Bronchial epithelial cell (primary cell): Measurements from ENCODE around the gene RBMS1. TPM values are rescaled to one million over a fixed set of nuclear protein-coding genes. Genes with fewer than 3 reads are reported as not detected.

Experiments used
- DNase-seq: peaks from one replicate; pipeline ENCODE4 v3.0.0-alpha.2; 2010; ENCODE audit warnings: low read depth
- FAIRE-seq: peaks from 2 replicates; lab custom pipeline; 2011; peaks lifted over from hg19 to GRCh38; lab: Jason Lieb, UNC
- H3K27me3 ChIP-seq: 2 replicates; pipeline ENCODE4 v1.5.1; 2011; ENCODE audit warnings: low read length; ENCODE audit not compliant: control insufficient read depth, insufficient read depth
- H3K36me3 ChIP-seq: 2 replicates; pipeline ENCODE4 v1.5.1; 2011; ENCODE audit warnings: low read length; ENCODE audit not compliant: control insufficient read depth, insufficient read depth
- H3K4me3 ChIP-seq: 2 replicates; pipeline ENCODE4 v1.5.1; 2011; ENCODE audit warnings: mild to moderate bottlenecking, low read depth, low read length, control low read depth
- total RNA-seq: library from RNA; depleted of rRNA; stranded (reverse); fragments of >200 nt; gene quantifications from 2 replicates; pipeline ENCODE4 v1.2.1, GENCODE V29; 2014
- TF ChIP-seq, protein P1 (sequence below): IDR thresholded peaks from 2 replicates; pipeline ENCODE4 v1.5.1; 2011; ENCODE audit warnings: mild to moderate bottlenecking, moderate library complexity, low read length, control low read depth, inconsistent platforms; ENCODE audit not compliant: insufficient read depth, severe bottlenecking

The RBMS1 gene
- total RNA-seq, 1 donor from 2014 or later, result 30.0 TPM

DNA sequence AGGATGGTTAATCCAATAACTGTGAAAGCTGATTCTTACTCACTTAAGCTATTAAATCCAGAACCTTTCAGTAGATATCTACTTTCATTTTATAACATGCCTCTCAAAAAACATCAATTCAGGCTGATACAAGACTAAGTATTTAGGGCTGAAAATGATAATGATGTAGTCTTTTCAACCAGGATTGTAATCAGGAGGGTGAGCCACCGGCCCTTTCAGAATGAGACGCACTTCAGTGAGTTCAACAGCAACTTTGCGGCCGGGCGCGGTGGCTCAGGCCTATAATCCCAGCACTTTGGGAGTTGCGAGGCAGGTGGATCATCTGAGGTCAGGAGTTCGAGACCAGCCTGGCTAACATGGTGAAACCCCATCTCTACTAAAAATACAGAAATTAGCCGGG, 30.4 kb downstream of the RBMS1 start:
- no peak for FAIRE-seq
- DNase-seq, result no peak
- H3K4me3 ChIP-seq, result no peak overlapping the region
- H3K27me3 ChIP-seq, result no peaks in the 10 kb centered on the region
- TF ChIP-seq, protein P1, sequence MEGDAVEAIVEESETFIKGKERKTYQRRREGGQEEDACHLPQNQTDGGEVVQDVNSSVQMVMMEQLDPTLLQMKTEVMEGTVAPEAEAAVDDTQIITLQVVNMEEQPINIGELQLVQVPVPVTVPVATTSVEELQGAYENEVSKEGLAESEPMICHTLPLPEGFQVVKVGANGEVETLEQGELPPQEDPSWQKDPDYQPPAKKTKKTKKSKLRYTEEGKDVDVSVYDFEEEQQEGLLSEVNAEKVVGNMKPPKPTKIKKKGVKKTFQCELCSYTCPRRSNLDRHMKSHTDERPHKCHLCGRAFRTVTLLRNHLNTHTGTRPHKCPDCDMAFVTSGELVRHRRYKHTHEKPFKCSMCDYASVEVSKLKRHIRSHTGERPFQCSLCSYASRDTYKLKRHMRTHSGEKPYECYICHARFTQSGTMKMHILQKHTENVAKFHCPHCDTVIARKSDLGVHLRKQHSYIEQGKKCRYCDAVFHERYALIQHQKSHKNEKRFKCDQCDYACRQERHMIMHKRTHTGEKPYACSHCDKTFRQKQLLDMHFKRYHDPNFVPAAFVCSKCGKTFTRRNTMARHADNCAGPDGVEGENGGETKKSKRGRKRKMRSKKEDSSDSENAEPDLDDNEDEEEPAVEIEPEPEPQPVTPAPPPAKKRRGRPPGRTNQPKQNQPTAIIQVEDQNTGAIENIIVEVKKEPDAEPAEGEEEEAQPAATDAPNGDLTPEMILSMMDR, result no peak
- no peaks in the 10 kb centered on the region for H3K36me3 ChIP-seq

DNA sequence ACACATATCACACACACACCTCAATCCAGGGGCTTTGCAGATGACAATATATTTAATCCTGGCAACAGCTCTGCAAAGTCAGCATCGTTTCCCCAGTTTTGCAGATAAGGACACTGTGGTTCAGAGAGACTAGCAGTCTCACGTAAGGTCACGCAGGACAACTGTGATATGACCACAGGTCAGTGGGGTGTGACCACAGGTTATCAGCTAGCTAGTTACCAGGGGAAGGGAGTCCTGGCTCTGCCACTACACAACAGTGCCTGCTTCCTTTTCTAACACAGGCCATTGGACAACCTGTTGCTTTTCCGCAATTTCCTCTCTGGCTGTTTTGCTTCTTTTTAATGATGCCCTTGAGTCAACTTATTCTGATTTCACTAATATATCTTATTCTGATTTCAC, 33.3 kb downstream of the RBMS1 start:
- H3K4me3 ChIP-seq, result no peak overlapping the region
- FAIRE-seq (no peak), DNase-seq (no peak)
- H3K27me3 ChIP-seq, result no peaks in the 10 kb centered on the region
- no peaks in the 10 kb centered on the region for H3K36me3 ChIP-seq
- TF ChIP-seq, protein P1, result no peak

DNA sequence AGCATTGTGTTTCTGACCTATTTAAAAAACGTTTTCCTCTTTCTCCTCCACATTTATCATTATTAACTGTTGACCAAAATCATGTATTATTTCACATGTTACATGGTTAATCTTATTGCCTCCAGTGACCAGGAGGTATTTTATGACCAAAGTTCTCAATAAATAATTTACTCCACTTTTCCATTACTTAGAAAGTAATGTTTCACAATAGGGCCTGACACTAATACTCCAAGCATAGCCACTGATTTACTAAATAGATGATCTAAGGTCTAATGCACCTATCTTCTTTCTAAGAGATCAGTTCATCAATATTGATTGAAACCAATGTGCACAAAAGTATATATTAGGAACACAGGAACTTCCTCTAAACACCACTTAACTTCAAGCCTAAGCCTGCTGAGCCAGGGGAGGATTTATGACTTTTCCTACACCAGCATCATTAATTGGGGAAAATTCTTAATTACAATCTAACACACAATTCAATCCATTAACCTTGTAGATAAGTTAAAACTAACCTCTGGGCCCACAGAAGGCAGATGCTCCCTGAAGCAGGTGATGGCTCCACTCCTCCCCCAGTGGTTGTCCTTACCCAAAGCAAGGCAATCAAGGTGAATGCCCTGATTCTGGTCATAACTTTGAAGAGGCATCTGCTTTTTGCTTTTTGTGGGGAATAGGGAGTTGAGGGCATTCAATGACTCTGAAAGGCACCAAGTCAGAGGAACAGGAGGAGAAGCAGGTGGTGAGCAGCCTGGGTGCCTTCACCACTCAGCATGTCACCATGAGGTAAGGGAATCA, 33.9 kb downstream of the RBMS1 start:
- Histone ChIP-seq H3K4me3 (no peak overlapping the region), H3K36me3 (no peaks in the 10 kb centered on the region), H3K27me3 (no peaks in the 10 kb centered on the region)
- TF ChIP-seq, protein P1, result no peak
- no peak for DNase-seq
- FAIRE-seq, result no peak

DNA sequence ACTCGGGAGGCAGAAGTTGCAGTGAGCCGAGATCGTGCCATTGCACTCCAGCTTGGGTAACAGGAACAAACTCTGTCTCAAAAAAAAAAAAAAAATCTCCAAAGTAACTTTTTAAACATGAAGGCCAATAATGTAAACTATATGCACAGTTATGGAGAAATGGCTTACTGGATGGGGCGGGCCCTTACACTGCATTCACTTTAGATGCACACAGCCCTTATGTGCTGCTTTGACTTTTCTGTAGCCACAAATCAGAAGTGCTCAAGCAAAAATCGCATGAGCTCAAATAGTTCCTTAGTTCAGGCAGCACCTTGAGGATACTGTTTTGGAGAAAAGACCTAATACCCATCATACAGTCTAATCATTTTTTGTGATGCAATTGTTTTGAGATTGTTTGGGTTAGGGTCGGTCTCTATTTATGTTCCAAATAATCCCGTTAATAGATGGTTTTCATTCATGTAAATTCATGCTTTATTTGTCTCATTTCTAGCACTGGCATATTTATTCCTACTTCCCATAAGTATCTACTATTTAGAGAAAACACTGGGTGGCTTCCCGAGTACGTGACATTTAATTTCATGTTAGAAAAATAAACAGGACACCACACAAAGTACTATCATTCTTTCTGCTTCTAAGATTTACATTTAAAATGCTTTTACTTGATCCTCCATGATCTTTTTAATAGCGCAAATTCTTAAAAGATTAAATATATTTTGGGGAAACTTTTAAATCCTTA, 34.7 kb downstream of the RBMS1 start:
- DNase-seq (no peak), FAIRE-seq (no peak)
- H3K4me3 ChIP-seq, result no peak overlapping the region
- no peaks in the 10 kb centered on the region for H3K36me3 ChIP-seq
- TF ChIP-seq, protein P1, result no peak
- H3K27me3 ChIP-seq, result no peaks in the 10 kb centered on the region

DNA sequence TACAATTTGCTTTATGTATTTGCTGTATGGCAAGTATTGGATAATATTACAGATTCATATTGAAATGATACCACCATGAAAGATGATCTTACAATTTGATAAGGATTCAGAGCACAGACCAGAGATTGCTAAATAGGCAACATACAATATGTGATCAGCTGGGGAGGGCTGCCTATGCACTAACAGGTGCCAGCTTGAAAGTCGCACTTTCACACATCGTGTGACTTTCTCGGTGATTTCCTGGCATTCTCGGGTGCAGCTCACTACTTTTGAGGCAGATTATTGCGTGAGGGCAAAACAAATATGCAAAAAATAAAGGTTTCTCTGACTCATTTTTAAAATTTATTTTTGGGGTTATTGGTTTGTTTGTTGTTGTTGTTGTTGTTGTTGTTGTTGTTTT, 36.0 kb downstream of the RBMS1 start:
- TF ChIP-seq, protein P1, result no peak
- no peak overlapping the region for H3K4me3 ChIP-seq
- DNase-seq (no peak), FAIRE-seq (no peak)
- no peaks in the 10 kb centered on the region for H3K27me3 ChIP-seq
- H3K36me3 ChIP-seq, result no peaks in the 10 kb centered on the region
